Fibroblast of pulmonary artery (primary cell): ENCODE data around the gene SRRM4.

Source experiments
- DNase-seq: peaks from one replicate; pipeline ENCODE4 v3.0.0-alpha.2; 2010; ENCODE audit warnings: low read depth
- H3K4me3 ChIP-seq: replicated peaks from 2 replicates; pipeline ENCODE4 v1.5.1; 2011; ENCODE audit warnings: low read depth, mild to moderate bottlenecking, control low read depth, low read length, moderate library complexity
- CTCF ChIP-seq: IDR thresholded peaks from 2 replicates; pipeline ENCODE4 v1.5.1; 2011; ENCODE audit warnings: mild to moderate bottlenecking, control low read depth, low read length, inconsistent platforms; ENCODE audit errors: missing control alignments

SRRM4 gene

GRCh38 chr12:118981285-118982211 lies at the start of gene SRRM4:
Gene SRRM4 (plus strand): TSS chr12:118981541. CDS start chr12:118981883, 342 bp downstream.
- no peak for DNase-seq
- no peak within 1 kb of the TSS for H3K4me3 ChIP-seq
- TF ChIP-seq CTCF, result no peak

- no peak for TF ChIP-seq CTCF
- DNase-seq, result no peak
- no peak overlapping the region for H3K4me3 ChIP-seq
Observed at GRCh38 chr12:118946256-118946655, 35.1 kb upstream of the SRRM4 start.

GRCh38 chr12:118958520-118958919 lies 22.8 kb upstream of the SRRM4 start:
- H3K4me3 ChIP-seq, result no peak overlapping the region
- TF ChIP-seq CTCF, result no peak
- DNase-seq, result no peak

GRCh38 chr12:118959348-118959747 lies 22.0 kb upstream of the SRRM4 start:
- H3K4me3 ChIP-seq, result no peak overlapping the region
- TF ChIP-seq CTCF, result no peak
- DNase-seq, result no peak

GRCh38 chr12:118959985-118960560 lies 21.3 kb upstream of the SRRM4 start:
- DNase-seq, result no peak
- TF ChIP-seq CTCF, result no peak
- H3K4me3 ChIP-seq, result no peak overlapping the region

GRCh38 chr12:118960865-118961264 lies 20.5 kb upstream of the SRRM4 start:
- TF ChIP-seq CTCF, result no peak
- DNase-seq, result no peak
- no peak overlapping the region for H3K4me3 ChIP-seq
